Effector memory CD8-positive, alpha-beta T cell (primary cell): ENCODE data around the gene LSP1.

ENCODE experiments used
- ATAC-seq: fragments of 150-1000 bp; cut with Tn5 transposase; replicated peaks from 2 replicates; pipeline ENCODE4 v1.10.0; 2021; ENCODE audit warnings: mild to moderate bottlenecking, moderate library complexity
- DNase-seq, 3 experiments: peaks; one replicate each; pipeline ENCODE4 v3.0.0; 2021
- H3K27ac Mint-ChIP-seq, 2 donors: one replicate each; pipeline ENCODE4 v1.8.0; 2022; ENCODE audit warnings: mild to moderate bottlenecking in 2 of 2, mixed read lengths in 2 of 2, moderate library complexity in 2 of 2
- H3K27me3 Mint-ChIP-seq, 2 donors: one replicate each; pipeline ENCODE4 v1.8.0; 2022; ENCODE audit warnings: mixed read lengths in 2 of 2
- H3K36me3 Mint-ChIP-seq: one replicate; pipeline ENCODE4 v1.8.0; 2022; ENCODE audit warnings: mild to moderate bottlenecking, moderate library complexity, mixed read lengths; ENCODE audit not compliant: insufficient read depth
- H3K4me1 Mint-ChIP-seq, 2 donors: one replicate each; pipeline ENCODE4 v1.8.0; 2022; ENCODE audit warnings: low read depth in 2 of 2, mixed read lengths in 2 of 2
- H3K4me3 Mint-ChIP-seq, 2 donors: one replicate each; pipeline ENCODE4 v1.8.0; 2022; ENCODE audit warnings: mild to moderate bottlenecking in 2 of 2, mixed read lengths in 2 of 2, moderate library complexity in 2 of 2
- H3K9me3 Mint-ChIP-seq, 2 donors: one replicate each; pipeline ENCODE4 v1.8.0; 2022; ENCODE audit warnings: mixed read lengths in 2 of 2

Gene LSP1

GRCh38 chr11:1862588-1863351, 9.9 kb downstream of the LSP1 start:
- Mint-ChIP-seq H3K4me1 (peaks cover 25 to 41% of the 10 kb centered on the region in 2 donors), H3K4me3 (peak overlapping the region in 1 of 2 donors; percentile 37), H3K9me3 (no peaks in the 10 kb centered on the region), H3K27me3 (no peaks in the 10 kb centered on the region), H3K36me3 (peaks cover 24% of the 10 kb centered on the region), H3K27ac (peak overlapping the region; percentile 74 to 91)
- ATAC-seq (no peak), DNase-seq (no peak)

- peaks cover 26% of the 10 kb centered on the region for H3K36me3 Mint-ChIP-seq
- peak overlapping the region in 1 of 2 donors; percentile 50 for H3K4me3 Mint-ChIP-seq
- H3K27ac Mint-ChIP-seq: peak overlapping the region; percentile 74 to 91
- no peaks in the 10 kb centered on the region for H3K27me3 Mint-ChIP-seq
- no peaks in the 10 kb centered on the region for H3K9me3 Mint-ChIP-seq
- no peak for DNase-seq
- H3K4me1 Mint-ChIP-seq: peaks cover 26 to 42% of the 10 kb centered on the region in 2 donors
- peak; percentile 59 for ATAC-seq
Observed at GRCh38 chr11:1863352-1864216, 10.7 kb downstream of the LSP1 start.

- Mint-ChIP-seq H3K36me3 (peaks cover 33% of the 10 kb centered on the region), H3K4me1 (peaks cover 30 to 44% of the 10 kb centered on the region in 2 donors), H3K27me3 (no peaks in the 10 kb centered on the region), H3K9me3 (no peaks in the 10 kb centered on the region), H3K27ac (peak overlapping the region; percentile 8 to 91), H3K4me3 (peak overlapping the region in 1 of 2 donors; percentile 75)
- DNase-seq: no peak
- no peak for ATAC-seq
Observed at GRCh38 chr11:1864231-1864630, 11.3 kb downstream of the LSP1 start.

DNA sequence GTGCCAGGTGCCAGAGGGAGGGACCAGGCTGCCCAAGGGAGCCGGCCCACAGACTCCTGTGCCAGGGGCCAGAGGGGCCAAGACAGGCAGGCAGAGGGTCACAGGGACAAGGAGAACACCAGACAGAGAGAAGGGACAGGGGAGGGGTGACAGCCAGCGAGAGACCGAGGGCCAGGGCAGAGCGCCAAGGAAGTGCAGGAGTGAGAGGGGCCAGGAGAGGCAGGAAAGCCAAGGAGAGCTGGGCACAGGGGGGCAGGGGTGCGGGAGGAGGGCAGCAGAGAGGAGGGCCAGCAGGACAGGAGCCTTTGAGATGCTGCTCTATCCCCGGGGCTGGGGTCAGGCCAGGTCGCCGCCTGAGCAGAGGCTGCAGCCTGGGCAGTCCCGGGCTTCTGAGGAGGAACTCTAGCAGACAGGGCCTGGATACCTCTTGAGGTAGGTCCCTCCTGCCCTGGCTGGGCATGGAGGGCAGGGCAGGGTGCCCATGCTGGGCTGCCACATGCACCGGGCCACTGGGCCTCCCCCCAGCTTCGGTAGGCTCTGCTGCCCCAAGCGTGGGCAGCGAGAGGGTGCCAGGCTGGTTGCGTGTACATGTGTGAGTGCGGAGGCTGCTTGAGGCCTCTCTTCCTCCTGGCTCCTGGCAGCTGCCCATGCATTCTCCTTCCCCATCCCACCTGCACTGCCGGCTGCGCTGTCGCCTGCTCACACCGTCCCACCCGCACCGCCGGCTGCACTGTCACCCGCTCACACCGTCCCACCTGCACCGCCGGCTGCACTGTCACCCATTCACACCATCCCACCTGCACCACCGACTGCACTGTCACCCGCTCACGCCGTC, 12.2 kb downstream of the LSP1 start:
- H3K27me3 Mint-ChIP-seq: no peaks in the 10 kb centered on the region
- ATAC-seq (no peak), DNase-seq (no peak)
- peaks cover 36 to 52% of the 10 kb centered on the region in 2 donors for H3K4me1 Mint-ChIP-seq
- no peaks in the 10 kb centered on the region for H3K9me3 Mint-ChIP-seq
- peak overlapping the region; percentile 84 to 91 for H3K27ac Mint-ChIP-seq
- H3K4me3 Mint-ChIP-seq: peak overlapping the region; percentile 46 to 75
- H3K36me3 Mint-ChIP-seq: peaks cover 41% of the 10 kb centered on the region

- peak overlapping the region; percentile 89 to 91 for H3K27ac Mint-ChIP-seq
- ATAC-seq: no peak
- H3K4me1 Mint-ChIP-seq: peaks cover 47 to 64% of the 10 kb centered on the region in 2 donors
- H3K36me3 Mint-ChIP-seq: peaks cover 51% of the 10 kb centered on the region
- no peak for DNase-seq
- H3K27me3 Mint-ChIP-seq: no peaks in the 10 kb centered on the region
- H3K4me3 Mint-ChIP-seq: peak overlapping the region; percentile 6 to 75
- no peaks in the 10 kb centered on the region for H3K9me3 Mint-ChIP-seq
Observed at GRCh38 chr11:1866226-1866625, 13.3 kb downstream of the LSP1 start.

DNA sequence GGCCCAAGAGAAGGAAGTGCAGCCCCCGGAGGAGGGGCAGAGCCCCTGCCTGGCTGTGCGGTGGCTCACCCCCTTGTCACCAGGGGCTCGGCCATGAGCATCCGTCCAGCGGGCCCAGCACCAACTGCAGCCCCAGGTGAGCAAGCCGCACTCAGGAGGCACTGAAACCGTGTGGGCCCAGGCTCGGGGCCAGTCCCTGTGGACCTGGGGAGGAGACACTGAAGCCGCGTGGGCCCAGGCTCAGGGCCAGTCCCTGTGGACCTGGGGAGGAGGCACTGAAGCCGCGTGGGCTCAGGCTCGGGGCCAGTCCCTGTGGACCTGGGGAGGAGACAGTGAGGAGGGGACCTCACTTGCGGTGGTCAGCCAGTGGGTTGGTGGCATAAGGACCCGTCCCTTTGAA, 13.9 kb downstream of the LSP1 start:
- H3K27ac Mint-ChIP-seq: peak overlapping the region; percentile 89 to 91

DNA sequence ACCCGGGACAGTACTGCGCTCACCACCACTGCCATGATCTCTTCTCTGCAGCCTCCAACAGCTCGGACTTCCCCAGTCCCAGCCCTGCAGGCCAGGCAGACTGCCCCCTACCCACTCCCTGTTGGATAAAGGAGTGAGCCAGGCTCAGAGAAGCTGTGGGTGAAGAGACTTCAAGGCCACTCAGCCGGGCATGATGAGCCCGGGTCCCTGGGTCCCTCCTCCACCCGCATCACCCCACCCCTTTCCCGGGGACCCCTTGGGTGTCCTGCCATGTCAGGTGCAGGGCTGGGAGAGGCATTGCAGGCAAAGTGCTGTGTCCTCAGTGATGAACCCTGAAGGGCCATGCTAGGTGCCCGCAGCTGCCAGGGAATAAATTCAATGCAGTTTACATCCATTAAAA, 14.5 kb downstream of the LSP1 start:
- no peak for ATAC-seq
- Mint-ChIP-seq H3K36me3 (peaks cover 63% of the 10 kb centered on the region), H3K4me1 (peaks cover 58 to 75% of the 10 kb centered on the region in 2 donors), H3K9me3 (no peaks in the 10 kb centered on the region), H3K27ac (peak overlapping the region in 1 of 2 donors; percentile 79), H3K4me3 (peak overlapping the region in 1 of 2 donors; percentile 40), H3K27me3 (no peaks in the 10 kb centered on the region)
- no peak for DNase-seq

More for the DNA sequence above, 13.9 kb downstream of the LSP1 start:
- DNase-seq (no peak), ATAC-seq (no peak)
- Mint-ChIP-seq H3K27me3 (no peaks in the 10 kb centered on the region), H3K9me3 (no peaks in the 10 kb centered on the region), H3K4me3 (no peak overlapping the region), H3K4me1 (peaks cover 52 to 69% of the 10 kb centered on the region in 2 donors), H3K36me3 (peaks cover 57% of the 10 kb centered on the region)

- Mint-ChIP-seq H3K27ac (peak overlapping the region; percentile 77 to 93), H3K4me1 (peaks cover 64 to 80% of the 10 kb centered on the region in 2 donors), H3K27me3 (no peaks in the 10 kb centered on the region), H3K36me3 (peaks cover 63% of the 10 kb centered on the region), H3K9me3 (no peaks in the 10 kb centered on the region), H3K4me3 (peak overlapping the region; percentile 40 to 51)
- DNase-seq (no peak), ATAC-seq (no peak)
Observed at GRCh38 chr11:1868056-1868635, 15.3 kb downstream of the LSP1 start.

DNA sequence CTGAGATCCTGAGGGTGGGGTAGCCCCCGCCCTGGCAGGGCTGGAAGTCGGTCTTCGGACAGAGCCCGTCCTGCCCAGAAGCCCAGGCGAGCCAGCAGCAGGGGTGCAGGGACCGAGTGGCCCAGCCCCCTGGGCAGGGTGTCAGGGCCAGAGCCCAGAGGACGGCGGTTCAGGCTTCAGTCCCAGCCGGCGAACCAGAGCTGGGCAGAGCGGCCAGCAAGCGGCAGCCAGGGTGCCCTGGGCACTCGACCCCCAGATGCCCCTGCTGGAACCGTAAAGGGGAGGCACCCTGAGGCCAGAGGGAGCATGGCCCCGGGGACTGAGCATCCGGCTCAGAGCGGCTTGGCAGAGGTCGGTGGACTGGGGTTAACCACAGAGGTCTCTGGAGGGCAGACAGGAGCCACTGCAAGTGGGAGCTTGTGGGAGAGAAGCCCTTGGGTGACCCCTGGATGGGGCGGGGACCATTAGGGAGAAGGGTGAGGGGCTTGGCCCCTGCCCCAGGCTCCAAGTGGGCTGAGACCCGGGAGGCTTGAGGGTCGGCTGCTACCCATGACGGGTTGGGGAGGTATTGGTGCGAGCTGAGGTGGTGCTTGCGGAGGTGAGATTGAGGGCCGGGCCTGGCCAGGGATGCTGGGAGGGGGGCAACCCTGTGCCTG, 15.9 kb downstream of the LSP1 start:
- peak overlapping the region; percentile 72 to 84 for H3K4me3 Mint-ChIP-seq
- peak overlapping the region; percentile 90 to 93 for H3K27ac Mint-ChIP-seq
- ATAC-seq: no peak
- no peak for DNase-seq
- H3K27me3 Mint-ChIP-seq: no peaks in the 10 kb centered on the region
- peaks cover 66 to 84% of the 10 kb centered on the region in 2 donors for H3K4me1 Mint-ChIP-seq
- H3K9me3 Mint-ChIP-seq: no peaks in the 10 kb centered on the region
- peaks cover 65% of the 10 kb centered on the region for H3K36me3 Mint-ChIP-seq

DNA sequence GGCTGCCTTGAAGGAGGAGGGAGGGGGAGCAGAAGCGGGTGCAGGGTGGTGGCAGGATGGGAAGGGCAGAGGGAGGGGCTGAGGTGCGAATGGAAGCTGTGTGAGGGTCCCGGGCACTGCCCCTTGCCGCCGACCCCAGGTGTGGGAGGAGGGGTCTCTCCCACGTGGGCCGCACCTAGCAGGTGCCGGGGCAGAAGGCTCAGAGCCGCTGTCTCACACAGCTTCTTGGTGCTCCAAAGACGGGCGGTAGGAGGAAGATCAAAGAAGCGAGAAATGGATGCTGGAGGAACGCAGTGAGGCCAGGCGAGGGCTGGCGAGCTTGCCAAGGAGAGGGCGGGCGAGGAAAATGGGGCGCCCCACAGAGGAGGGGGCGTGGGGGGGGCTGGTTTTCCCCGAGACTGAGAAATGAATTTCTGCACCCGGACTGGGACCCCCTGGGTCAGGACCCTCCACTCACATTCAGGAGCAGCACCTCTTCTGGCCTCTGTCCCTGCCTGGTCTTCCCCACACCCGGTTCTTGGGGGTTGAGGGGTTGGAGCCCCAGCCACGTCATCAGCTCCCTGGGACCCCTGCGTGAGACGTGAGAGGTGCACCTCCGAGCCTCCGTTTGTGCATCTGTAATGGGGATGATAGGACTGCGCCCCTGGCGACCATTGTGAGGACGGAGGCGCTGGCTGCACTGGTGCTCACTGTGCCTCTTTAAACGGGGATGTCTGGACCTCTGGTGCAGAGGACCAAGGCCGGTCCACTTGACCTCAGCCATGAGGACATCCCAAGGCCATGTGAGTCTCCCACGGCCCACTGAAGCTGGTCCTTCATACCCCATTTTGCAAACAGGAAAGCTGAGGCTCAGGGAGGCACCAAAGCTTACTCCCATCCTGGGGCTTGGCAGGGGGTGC, 16.8 kb downstream of the LSP1 start:
- Mint-ChIP-seq H3K4me3 (peak overlapping the region; percentile 72 to 84), H3K27me3 (no peaks in the 10 kb centered on the region), H3K9me3 (no peaks in the 10 kb centered on the region), H3K27ac (peak overlapping the region; percentile 90 to 93), H3K4me1 (peaks cover 66 to 75% of the 10 kb centered on the region in 2 donors), H3K36me3 (peaks cover 68% of the 10 kb centered on the region)
- ATAC-seq (no peak), DNase-seq (no peak)

- Mint-ChIP-seq H3K4me1 (peaks cover 69 to 72% of the 10 kb centered on the region in 2 donors), H3K9me3 (no peaks in the 10 kb centered on the region)
Observed at GRCh38 chr11:1870326-1870696, 17.4 kb downstream of the LSP1 start.

More at GRCh38 chr11:1870326-1870696, 17.4 kb downstream of the LSP1 start:
- Mint-ChIP-seq H3K27ac (peak overlapping the region; percentile 90 to 93), H3K4me3 (peak overlapping the region; percentile 72 to 84), H3K36me3 (peaks cover 71% of the 10 kb centered on the region), H3K27me3 (no peaks in the 10 kb centered on the region)
- DNase-seq (no peak), ATAC-seq (no peak)
